ENCODE measurements around the gene TTC3. TPM values are rescaled to one million over a fixed set of nuclear protein-coding genes. Genes with fewer than 3 reads are reported as not detected.

TTC3 gene
- total and polyA plus RNA-seq, 9 of the 15 experiments (the other 6 are each of a cell fraction or from before 2014, with no cell fraction given) = 17.5 to 92.0 (median 59.5) TPM

GRCh38 chr21:37039411-37040075 lies 33.5 kb upstream of the TTC3 start:
- in situ Hi-C loops (cut with MboI) = no loop called here
- H3K4me1 ChIP-seq (replicated peaks in 1 of 2; ENCODE audit: control insufficient read depth in 2 of 2, insufficient read depth in 2 of 2, low read length in 2 of 2) = 0 out of 5 replicates have a peak, but pooled peaks cover 0 to 5% of the 10 kb centered on the region in 2 experiments
- BruUV-seq (replicated peaks) = no TSS peak
- no peak for TF ChIP-seq FOXP1 (CRISPR knock-in tag; IDR thresholded peaks at IDR 0.05)
- TF ChIP-seq HDAC3 (IDR thresholded peaks at IDR 0.05; ENCODE audit: borderline replicate concordance, partially characterized antibody) = no peak
- TF ChIP-seq BRD9 (IDR thresholded peaks at IDR 0.05; ENCODE audit: low read depth, partially characterized antibody) = no peak
- TF ChIP-seq ZNF75A (CRISPR knock-in tag; IDR thresholded peaks at IDR 0.05) = no peak
- no peak for TF ChIP-seq CHD2 (IDR thresholded peaks at IDR 0.05; ENCODE audit: low read depth, low read length)
- TF ChIP-seq HNRNPK (IDR thresholded peaks at IDR 0.05; ENCODE audit: low read depth, low read length, poor library complexity, severe bottlenecking) = peak; percentile 18
- TF ChIP-seq PCBP2 (IDR thresholded peaks at IDR 0.05; ENCODE audit: low read depth, low read length, poor library complexity, severe bottlenecking) = peak; percentile 90
- TF ChIP-seq STAT5B (CRISPR knock-in tag; IDR thresholded peaks at IDR 0.05) = no peak
- TF ChIP-seq PCBP1 (IDR thresholded peaks at IDR 0.05; ENCODE audit: low read depth, low read length, poor library complexity, severe bottlenecking) = peak; percentile 93
- no peak overlapping the region for H3K4me2 ChIP-seq (ENCODE audit: insufficient read depth, low read length)
- no peak overlapping the region; the same call in 1 of the 2 replicates for H2AFZ ChIP-seq (ENCODE audit: low read depth, low read length)
- no peaks in the 10 kb centered on the region for H3K79me2 ChIP-seq (ENCODE audit: control insufficient read depth, insufficient read depth, low read length)
- H3K4me3 ChIP-seq = no peak overlapping the region
- POLR2A ChIA-PET = interaction anchor here (0.9 to 1.4 kb wide), 2 partner anchors 13 to 32 kb away, joined by 3 read pairs; no protein-coding TSS in a partner anchor
- no peaks in the 10 kb centered on the region for H3K27me3 ChIP-seq (ENCODE audit: control insufficient read depth in 2 of 2, insufficient read depth in 2 of 2, low read length in 2 of 2)
- intact Hi-C loops (cut with micrococcal nuclease) = no loop called here
- no peak for ATAC-seq
- no peaks in the 10 kb centered on the region for H3K9me1 ChIP-seq (ENCODE audit: control insufficient read depth, insufficient read depth, low read length)
- CTCF ChIA-PET (ENCODE audit: low intra/inter-chr PET ratio) = no interaction called here
- H3K9me3 ChIP-seq (replicated peaks; ENCODE audit: control insufficient read depth, insufficient read depth, low read depth, low read length) = no peaks in the 10 kb centered on the region
- H3K36me3 ChIP-seq (ENCODE audit: control insufficient read depth, insufficient read depth, low read length) = no peaks in the 10 kb centered on the region
- H4K20me1 ChIP-seq (replicated peaks; ENCODE audit: control insufficient read depth, insufficient read depth, low read length) = no peaks in the 10 kb centered on the region
- H3K9ac ChIP-seq (ENCODE audit: insufficient read depth in 1 of 2, low read depth in 2 of 2, low read length in 2 of 2) = no peak overlapping the region
- DNase-seq (ENCODE audit: extremely low read depth in 1 of 4, low spot score in 3 of 4) = no peak
- no peak overlapping the region for H3K27ac ChIP-seq (ENCODE audit: extremely low read depth, low read depth, low read length)
- FAIRE-seq = no peak
- 32% methylated on average over 9 of the region's 9 CpGs for WGBS (ENCODE audit: insufficient coverage, low coverage, missing lambda C conversion rate)
